ENCODE results near the gene FOXRED2.
"Not testable (repeated sequence)": the region's sequence is repeated elsewhere in the genome, so short reads cannot be mapped to it uniquely, and the experiment has no call there.

The FOXRED2 gene

DNA sequence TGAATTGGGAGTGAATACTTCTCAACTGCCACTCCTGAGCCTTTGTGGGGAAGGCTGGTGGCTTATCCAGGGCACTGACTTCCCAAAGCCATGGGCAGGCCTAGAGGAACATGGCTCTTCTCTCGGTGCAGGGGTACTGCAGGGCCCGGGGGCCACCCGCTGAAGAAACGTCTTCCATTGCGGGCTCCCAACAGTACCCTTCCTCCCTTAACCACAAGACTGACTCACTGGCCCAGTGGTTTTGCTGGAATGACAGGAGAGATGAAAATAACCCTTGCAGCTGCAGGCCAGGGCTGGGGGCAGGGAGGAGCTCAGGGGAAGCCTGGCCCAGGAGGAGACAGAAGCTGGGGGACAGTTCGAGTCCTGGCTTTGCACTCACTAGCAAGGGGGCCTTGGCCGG, 38.9 kb downstream of the FOXRED2 start:
- DNase-seq = peak; percentile 98

DNA sequence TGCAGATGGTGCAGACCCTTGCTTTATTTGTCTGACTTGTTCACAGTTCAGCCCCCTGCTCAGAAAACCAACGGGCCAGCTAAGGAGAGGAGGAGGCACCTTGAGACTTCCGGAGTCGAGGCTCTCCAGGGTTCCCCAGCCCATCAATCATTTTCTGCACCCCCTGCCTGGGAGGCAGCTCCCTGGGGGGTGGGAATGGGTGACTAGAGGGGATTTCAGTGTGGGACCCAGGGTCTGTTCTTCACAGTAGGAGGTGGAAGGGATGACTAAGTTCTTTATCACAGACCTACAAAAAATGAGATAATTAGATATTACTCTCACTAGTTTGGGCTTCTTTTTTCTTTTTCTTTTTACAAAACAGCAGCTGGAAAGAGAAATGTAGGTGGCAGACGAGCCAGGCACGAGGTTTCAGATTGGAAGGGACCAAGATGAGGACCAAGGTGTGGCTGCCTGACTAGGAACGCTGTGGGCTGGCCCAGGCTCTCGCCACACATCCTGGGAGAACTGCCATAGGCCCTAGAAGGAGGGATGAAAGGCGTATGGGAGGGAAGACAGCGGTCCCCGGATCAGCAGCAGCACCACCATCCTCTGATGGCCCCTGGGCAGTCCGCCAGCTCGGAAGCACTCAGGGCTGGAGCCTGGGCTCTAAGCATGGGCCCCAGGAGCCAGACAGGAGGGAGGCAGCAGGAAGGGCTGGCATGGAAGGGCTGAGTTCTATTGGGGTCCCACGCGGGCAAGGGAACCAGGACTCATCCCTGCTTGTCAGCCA, 39.6 kb downstream of the FOXRED2 start:
- peak; percentile 92 for DNase-seq

GRCh38 chr22:36466258-36466657, 40.6 kb downstream of the FOXRED2 start:
- no peak for DNase-seq

- peak; percentile 83 for DNase-seq
Measured at GRCh38 chr22:36465232-36466021, 41.4 kb downstream of the FOXRED2 start.

GRCh38 chr22:36464715-36465231, 42.1 kb downstream of the FOXRED2 start:
- no peak for DNase-seq

- DNase-seq = no peak
Measured at GRCh38 chr22:36463783-36464184, 43.1 kb downstream of the FOXRED2 start.

GRCh38 chr22:36461665-36462649, 44.9 kb downstream of the FOXRED2 start:
- peak; percentile 94 for DNase-seq

DNA sequence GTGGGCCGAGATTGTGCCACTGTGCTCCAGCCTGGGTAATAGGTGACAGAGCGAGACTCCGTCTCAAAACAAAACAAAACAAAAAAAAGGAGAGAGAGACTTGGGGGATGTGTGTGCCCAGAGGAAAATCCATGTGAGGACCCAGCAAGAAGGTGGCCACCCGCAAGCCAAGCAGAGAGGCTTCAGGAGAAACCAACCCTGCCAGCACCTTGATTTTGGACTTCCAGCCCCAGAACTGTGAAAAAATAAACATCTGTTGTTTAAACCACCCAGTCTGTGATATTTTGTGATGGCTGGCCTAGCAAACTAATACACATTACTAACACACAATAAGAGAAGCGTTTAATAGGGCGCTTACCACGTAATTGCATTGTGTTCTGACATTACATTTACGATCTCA, 46.6 kb downstream of the FOXRED2 start:
- no peak for DNase-seq

DNA sequence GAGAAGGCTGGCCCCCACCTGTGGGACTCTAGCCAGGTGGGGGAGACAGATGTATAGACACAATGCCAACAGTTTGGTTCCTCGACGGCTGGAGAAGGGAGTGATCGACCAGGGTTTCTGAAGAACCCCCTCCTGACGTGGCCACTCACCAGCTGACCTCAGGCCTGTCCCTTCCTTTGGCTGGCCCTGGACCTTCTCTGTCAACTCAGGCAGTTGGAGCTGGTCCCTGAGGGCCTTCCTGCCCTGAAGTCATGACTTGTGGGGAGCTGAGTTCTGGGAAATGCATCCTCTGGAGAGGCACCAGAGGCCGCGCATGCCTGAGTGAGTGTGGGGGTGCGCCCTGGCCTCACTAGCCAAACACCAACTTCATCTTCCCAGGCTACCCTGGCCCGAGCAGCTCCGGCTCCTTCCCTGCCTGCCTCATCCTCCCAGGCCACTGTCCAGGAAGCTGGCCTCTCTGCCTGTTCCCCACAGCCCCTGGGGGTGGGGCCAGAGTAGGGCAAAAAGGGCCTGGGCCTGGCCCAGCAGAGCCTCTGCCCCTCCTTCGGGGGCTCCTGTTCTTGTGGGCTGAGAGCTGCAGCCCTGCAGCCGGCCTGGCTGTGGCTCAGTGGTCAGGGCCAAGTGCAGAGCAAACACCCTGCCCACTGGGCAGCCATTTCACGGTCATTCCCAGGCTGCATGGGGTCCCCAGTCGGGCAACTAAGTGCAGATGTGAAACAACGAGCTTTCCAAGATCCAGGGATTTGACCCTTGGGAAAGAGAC, 49.0 kb downstream of the FOXRED2 start:
- DNase-seq = peak; percentile 61

DNA sequence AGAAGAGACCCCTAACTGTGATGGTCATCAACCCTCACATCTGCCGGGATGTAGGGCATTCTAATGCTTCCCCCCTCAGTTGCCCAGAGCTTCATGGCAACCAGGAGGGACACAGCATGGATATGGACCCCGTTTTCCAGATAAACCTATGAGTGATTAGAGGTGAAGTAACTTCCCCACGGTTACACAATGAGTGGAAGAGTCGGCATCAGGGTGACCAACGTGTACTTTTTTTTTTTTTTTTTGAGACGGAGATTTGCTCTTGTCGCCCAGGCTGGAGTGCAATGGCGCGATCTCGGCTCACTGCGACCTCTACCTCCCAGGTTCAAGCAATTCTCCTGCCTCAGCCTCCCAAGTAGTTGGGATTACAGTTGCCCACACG, 50.4 kb downstream of the FOXRED2 start:
- DNase-seq = no peak

DNA sequence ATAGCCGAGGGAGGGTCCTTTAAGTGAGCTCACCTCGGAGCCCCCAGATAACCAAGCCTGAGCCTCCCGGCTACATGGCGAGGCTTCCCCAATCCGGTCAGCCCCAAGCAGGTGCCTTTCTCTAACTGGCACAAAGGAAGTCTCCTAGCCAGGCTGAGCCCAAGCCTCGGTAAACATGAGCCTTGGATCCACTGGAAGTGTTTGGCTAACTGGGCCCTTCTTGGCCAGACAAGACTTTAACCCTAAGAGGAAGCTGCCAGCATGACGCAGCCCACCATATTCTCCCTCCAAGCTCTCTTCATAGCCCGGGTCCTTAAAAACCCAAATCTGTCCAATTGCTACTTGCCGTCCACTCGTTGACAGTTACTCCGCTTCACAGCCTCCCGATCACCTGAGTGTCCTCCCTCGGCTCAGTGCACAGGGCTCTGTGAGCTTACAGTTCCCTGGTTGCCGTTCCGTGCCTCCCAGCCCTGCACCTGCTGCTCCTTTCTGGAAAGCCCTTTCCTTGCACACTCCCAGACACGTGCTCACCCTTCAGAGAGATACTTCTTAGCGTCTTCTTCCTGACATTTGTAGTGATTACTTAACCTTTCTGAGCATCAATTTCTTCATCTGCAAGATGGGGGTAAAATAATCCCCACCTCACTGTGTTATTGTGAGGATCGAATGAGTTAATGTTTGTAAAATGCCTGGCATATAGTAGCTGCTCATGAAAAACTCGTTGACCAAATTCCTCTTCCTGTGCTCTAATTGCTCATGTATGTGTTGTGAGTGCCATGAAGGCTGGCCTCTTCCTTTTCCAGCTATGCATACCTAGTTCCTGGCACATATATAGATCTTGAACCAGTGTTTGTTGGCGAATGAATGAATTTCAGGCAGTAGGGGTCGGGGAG, 51.0 kb downstream of the FOXRED2 start:
- no peak for DNase-seq

GRCh38 chr22:36454916-36455570, 51.8 kb downstream of the FOXRED2 start:
- peak; percentile 87 for DNase-seq

DNA sequence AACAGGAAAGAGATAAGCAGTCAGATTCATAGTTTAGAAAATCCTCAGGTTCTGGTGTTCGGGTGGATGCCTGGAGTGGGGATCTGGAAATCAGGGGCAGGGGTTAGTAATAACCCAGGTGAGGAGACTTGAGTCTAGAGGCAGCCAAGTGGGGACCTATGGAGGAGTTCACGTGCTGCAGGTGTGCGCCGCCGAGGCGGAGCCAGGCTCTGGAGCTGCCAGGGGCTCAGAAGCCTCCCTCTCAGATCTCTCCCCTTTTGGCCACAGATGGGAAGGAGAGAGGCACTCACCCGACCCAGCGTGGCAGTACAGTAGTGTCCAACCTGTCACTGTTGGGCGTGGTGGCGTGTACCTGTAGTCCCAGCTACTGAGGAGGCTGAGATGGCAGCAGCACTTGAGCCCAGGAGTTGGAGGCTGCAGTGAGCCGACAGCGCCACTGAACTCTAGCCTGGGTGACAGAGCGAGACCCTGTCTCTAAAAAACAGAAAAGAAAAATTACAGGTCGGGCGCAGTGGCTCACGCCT, 52.9 kb downstream of the FOXRED2 start:
- no peak for DNase-seq

DNA sequence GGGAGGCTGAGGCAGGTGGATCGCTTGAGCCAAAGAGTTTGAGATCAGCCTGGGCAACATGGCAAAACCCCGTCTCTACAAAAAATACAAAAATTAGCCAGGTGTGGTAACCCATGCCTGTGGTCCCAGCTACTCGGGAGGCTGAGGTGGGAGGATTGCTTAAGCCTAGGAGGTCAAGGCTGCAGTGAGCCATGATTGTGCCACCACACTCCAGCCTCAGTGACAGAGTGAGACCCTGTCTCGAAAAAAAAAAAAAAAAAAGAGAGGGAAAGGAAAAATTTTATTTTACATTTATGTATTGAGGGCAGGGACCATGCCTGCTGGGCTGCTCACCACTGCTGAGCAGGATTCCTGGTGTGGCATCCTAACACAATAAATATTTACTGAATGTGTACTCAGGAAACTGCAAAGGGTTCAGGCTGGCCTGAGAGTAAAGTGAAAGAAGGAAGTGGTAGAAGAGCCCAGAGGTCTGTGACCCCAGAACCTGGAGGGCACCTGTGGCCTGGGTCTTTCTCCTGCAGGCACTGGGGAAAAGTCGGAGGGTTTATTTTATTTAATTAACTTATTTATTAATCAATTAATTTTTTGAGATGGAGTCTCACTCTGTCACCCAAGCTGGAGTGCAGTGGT, 53.7 kb downstream of the FOXRED2 start:
- not testable (repeated sequence) for DNase-seq

GRCh38 chr22:36452250-36452977, 54.4 kb downstream of the FOXRED2 start:
- no peak for DNase-seq

DNA sequence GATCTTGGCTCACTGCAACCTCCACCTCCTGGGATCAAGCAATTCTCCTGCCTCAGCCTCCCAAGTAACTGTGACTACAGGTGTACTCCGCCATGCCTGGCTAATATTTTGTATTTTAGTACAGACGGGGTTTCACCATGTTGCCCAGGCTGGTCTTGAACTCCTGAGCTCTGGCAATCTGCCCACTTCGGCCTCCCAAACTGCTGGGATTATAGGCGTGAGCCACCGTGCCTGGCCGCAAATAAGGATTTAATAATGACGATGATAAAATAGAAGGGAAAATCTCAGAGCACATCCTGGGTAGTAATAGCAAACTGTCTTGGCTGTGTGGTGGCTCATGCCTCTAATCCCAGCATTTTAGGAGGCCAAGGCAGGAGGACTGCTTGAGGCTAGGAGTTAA, 55.9 kb downstream of the FOXRED2 start:
- DNase-seq = not testable (repeated sequence)

- DNase-seq = no peak
Measured at GRCh38 chr22:36449596-36450175, 57.2 kb downstream of the FOXRED2 start.

DNA sequence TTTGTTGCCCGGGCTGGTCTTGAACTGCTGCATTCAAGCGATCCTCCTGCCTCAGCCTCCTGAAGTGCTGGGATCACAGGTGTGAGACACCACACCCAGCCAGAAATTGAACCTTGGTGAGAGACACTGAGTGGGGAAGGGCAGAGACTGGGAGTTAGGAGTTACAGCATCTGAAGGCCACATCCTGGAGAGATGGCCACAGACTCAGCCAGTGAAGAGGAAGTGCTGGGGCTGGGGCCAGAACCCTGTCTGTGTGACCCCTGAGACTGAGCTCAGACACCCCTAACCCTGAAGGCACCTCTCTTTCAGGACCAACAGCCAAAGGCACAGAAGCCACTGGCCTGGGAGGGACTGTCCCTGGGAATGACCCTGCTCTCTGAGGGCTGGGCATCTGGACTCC, 59.2 kb downstream of the FOXRED2 start:
- no peak for DNase-seq
